ENCODE results near the gene TMEM106C. TPM values are rescaled to one million over a fixed set of nuclear protein-coding genes. Genes with fewer than 3 reads are reported as not detected.

TMEM106C gene
- total RNA-seq, 1 experiment from 2014 or later: 48.3 TPM

DNA sequence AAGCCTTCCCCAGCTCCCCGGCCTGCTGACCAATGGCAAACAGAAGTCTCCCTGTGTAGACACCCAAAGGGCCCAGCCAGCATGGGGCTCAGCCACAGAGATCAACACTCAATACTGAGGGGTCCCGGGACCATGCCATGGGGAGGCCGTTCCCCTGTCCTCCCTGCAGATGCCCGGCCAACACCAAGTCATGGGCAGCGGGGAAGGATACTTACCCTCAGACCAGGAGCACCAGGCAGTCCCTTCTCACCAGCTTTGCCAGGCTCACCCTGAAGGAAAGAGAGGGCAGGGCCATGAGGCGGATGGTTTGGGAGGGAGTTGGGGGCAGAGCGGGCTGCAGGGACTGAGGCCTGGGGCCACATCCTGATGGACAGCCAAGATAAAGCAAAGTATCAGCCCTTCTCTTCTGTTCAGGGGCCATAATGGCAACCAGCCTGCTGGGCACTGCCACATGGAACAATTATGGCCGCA, 21.0 kb downstream of the TMEM106C start (continued):
- TF ChIP-seq, protein P1, sequence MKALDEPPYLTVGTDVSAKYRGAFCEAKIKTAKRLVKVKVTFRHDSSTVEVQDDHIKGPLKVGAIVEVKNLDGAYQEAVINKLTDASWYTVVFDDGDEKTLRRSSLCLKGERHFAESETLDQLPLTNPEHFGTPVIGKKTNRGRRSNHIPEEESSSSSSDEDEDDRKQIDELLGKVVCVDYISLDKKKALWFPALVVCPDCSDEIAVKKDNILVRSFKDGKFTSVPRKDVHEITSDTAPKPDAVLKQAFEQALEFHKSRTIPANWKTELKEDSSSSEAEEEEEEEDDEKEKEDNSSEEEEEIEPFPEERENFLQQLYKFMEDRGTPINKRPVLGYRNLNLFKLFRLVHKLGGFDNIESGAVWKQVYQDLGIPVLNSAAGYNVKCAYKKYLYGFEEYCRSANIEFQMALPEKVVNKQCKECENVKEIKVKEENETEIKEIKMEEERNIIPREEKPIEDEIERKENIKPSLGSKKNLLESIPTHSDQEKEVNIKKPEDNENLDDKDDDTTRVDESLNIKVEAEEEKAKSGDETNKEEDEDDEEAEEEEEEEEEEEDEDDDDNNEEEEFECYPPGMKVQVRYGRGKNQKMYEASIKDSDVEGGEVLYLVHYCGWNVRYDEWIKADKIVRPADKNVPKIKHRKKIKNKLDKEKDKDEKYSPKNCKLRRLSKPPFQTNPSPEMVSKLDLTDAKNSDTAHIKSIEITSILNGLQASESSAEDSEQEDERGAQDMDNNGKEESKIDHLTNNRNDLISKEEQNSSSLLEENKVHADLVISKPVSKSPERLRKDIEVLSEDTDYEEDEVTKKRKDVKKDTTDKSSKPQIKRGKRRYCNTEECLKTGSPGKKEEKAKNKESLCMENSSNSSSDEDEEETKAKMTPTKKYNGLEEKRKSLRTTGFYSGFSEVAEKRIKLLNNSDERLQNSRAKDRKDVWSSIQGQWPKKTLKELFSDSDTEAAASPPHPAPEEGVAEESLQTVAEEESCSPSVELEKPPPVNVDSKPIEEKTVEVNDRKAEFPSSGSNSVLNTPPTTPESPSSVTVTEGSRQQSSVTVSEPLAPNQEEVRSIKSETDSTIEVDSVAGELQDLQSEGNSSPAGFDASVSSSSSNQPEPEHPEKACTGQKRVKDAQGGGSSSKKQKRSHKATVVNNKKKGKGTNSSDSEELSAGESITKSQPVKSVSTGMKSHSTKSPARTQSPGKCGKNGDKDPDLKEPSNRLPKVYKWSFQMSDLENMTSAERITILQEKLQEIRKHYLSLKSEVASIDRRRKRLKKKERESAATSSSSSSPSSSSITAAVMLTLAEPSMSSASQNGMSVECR (CRISPR knock-in tag; IDR thresholded peaks at IDR 0.05; ENCODE audit: borderline replicate concordance): no peak
- TF ChIP-seq ZBTB21 (CRISPR knock-in tag; IDR thresholded peaks at IDR 0.05; ENCODE audit: borderline replicate concordance) (no peak), NFE2L1 (CRISPR knock-in tag; IDR thresholded peaks at IDR 0.05) (no peak), ZSCAN18 (CRISPR knock-in tag; IDR thresholded peaks at IDR 0.05) (no peak), ELF4 (CRISPR knock-in tag; IDR thresholded peaks at IDR 0.05; ENCODE audit: low read depth) (no peak), NR2C2 (CRISPR knock-in tag; IDR thresholded peaks at IDR 0.05) (no peak), GRHL2 (CRISPR knock-in tag; IDR thresholded peaks at IDR 0.05; ENCODE audit: insufficient replicate concordance, severe bottlenecking) (no peak), ESRRA (CRISPR knock-in tag; IDR thresholded peaks at IDR 0.05; ENCODE audit: borderline replicate concordance) (no peak), FOXP4 (CRISPR knock-in tag; IDR thresholded peaks at IDR 0.05) (no peak)
- TF ChIP-seq, protein P2, sequence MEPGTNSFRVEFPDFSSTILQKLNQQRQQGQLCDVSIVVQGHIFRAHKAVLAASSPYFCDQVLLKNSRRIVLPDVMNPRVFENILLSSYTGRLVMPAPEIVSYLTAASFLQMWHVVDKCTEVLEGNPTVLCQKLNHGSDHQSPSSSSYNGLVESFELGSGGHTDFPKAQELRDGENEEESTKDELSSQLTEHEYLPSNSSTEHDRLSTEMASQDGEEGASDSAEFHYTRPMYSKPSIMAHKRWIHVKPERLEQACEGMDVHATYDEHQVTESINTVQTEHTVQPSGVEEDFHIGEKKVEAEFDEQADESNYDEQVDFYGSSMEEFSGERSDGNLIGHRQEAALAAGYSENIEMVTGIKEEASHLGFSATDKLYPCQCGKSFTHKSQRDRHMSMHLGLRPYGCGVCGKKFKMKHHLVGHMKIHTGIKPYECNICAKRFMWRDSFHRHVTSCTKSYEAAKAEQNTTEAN (CRISPR knock-in tag; IDR thresholded peaks at IDR 0.05): no peak

DNA sequence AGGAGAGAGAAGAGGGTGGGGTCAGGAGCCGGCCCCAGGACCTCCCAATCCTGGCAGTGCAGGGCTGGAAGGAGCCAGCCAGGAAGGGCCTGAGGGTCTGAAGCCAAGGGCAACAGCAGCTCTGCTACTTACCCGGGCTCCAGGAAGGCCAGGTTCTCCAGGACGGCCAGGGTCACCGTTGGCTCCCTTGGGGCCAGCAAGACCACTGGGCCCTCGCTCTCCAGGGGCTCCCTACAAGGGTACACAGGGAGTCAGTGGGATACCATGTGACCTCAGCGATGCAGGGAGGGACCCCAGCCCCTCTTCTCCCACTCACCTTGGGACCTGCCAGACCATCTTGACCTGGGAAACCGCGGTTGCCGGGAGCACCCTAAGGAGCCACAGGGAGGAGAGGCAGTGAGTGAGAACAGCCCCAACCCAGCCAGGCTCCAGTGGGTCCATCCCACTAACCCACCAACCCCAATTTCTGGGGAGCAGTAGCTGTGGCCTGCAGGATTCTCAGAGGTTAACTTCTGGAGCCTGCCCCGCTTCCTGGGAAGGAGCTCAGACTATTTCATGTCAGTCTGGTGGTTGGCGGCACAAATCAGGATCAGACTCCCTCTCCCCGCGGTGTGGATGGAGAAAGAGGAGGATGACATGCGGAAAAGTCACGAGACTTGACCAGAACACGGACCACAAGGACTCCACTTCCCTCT, 22.3 kb downstream of the TMEM106C start:
- Mint-ChIP-seq H3K9me3 (no peaks in the 10 kb centered on the region), H3K27me3 (ENCODE audit: low read depth) (peaks cover 25% of the 10 kb centered on the region), H3K27ac (no peak overlapping the region), H3K4me1 (peaks cover 11% of the 10 kb centered on the region), H3K4me3 (no peak overlapping the region), H3K36me3 (no peaks in the 10 kb centered on the region)
- POLR2A ChIA-PET: no interaction called here
- DNase-seq (ENCODE audit: low spot score): no peak
- ATAC-seq: no peak
- CTCF ChIA-PET: no interaction called here
- TF ChIP-seq NR1H2 (CRISPR knock-in tag; IDR thresholded peaks at IDR 0.05) (no peak), RORB (CRISPR knock-in tag; IDR thresholded peaks at IDR 0.05) (no peak), ZBTB21 (CRISPR knock-in tag; IDR thresholded peaks at IDR 0.05; ENCODE audit: borderline replicate concordance) (no peak), ATF3 (CRISPR knock-in tag; conservative IDR thresholded peaks at IDR 0.05) (no peak), PRRX2 (CRISPR knock-in tag; IDR thresholded peaks at IDR 0.05) (no peak), ZNF512 (CRISPR knock-in tag; IDR thresholded peaks at IDR 0.05; ENCODE audit: borderline replicate concordance) (no peak), SOX15 (CRISPR knock-in tag; IDR thresholded peaks at IDR 0.05) (no peak), ESRRA (CRISPR knock-in tag; IDR thresholded peaks at IDR 0.05; ENCODE audit: borderline replicate concordance) (no peak)
- TF ChIP-seq, protein P3, sequence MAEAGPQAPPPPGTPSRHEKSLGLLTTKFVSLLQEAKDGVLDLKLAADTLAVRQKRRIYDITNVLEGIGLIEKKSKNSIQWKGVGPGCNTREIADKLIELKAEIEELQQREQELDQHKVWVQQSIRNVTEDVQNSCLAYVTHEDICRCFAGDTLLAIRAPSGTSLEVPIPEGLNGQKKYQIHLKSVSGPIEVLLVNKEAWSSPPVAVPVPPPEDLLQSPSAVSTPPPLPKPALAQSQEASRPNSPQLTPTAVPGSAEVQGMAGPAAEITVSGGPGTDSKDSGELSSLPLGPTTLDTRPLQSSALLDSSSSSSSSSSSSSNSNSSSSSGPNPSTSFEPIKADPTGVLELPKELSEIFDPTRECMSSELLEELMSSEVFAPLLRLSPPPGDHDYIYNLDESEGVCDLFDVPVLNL (CRISPR knock-in tag; IDR thresholded peaks at IDR 0.05; ENCODE audit: borderline replicate concordance, low read depth): no peak
- TF ChIP-seq, protein P4, sequence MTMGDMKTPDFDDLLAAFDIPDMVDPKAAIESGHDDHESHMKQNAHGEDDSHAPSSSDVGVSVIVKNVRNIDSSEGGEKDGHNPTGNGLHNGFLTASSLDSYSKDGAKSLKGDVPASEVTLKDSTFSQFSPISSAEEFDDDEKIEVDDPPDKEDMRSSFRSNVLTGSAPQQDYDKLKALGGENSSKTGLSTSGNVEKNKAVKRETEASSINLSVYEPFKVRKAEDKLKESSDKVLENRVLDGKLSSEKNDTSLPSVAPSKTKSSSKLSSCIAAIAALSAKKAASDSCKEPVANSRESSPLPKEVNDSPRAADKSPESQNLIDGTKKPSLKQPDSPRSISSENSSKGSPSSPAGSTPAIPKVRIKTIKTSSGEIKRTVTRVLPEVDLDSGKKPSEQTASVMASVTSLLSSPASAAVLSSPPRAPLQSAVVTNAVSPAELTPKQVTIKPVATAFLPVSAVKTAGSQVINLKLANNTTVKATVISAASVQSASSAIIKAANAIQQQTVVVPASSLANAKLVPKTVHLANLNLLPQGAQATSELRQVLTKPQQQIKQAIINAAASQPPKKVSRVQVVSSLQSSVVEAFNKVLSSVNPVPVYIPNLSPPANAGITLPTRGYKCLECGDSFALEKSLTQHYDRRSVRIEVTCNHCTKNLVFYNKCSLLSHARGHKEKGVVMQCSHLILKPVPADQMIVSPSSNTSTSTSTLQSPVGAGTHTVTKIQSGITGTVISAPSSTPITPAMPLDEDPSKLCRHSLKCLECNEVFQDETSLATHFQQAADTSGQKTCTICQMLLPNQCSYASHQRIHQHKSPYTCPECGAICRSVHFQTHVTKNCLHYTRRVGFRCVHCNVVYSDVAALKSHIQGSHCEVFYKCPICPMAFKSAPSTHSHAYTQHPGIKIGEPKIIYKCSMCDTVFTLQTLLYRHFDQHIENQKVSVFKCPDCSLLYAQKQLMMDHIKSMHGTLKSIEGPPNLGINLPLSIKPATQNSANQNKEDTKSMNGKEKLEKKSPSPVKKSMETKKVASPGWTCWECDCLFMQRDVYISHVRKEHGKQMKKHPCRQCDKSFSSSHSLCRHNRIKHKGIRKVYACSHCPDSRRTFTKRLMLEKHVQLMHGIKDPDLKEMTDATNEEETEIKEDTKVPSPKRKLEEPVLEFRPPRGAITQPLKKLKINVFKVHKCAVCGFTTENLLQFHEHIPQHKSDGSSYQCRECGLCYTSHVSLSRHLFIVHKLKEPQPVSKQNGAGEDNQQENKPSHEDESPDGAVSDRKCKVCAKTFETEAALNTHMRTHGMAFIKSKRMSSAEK (CRISPR knock-in tag; IDR thresholded peaks at IDR 0.05; ENCODE audit: borderline replicate concordance): no peak
